HG03066 (cell line): ENCODE results near the gene FBXO21.

Experiments used
- ATAC-seq: cut with Tn5 transposase; IDR thresholded peaks from one replicate; pipeline ENCODE4 v1.9.1; 2021; ENCODE audit warnings: low read depth; ENCODE audit not compliant: unreplicated experiment

Gene FBXO21

GRCh38 chr12:117141097-117141898 is 49.0 kb downstream of the FBXO21 start:
- no peak for ATAC-seq

GRCh38 chr12:117140397-117141096 is 49.7 kb downstream of the FBXO21 start:
- ATAC-seq = no peak

- ATAC-seq = no peak
Measured at GRCh38 chr12:117139025-117139717, 51.1 kb downstream of the FBXO21 start.

- no peak for ATAC-seq
Measured at GRCh38 chr12:117134721-117135120, 55.5 kb downstream of the FBXO21 start.

- ATAC-seq = no peak
Measured at GRCh38 chr12:117134059-117134458, 56.2 kb downstream of the FBXO21 start.

GRCh38 chr12:117130801-117131200 is 59.5 kb downstream of the FBXO21 start:
- ATAC-seq = no peak

GRCh38 chr12:117129391-117129790 is 60.9 kb downstream of the FBXO21 start:
- ATAC-seq = no peak

- ATAC-seq = no peak
Measured at GRCh38 chr12:117127933-117128823, 62.1 kb downstream of the FBXO21 start.

GRCh38 chr12:117126335-117126734 is 63.9 kb downstream of the FBXO21 start:
- ATAC-seq = no peak

GRCh38 chr12:117125767-117126166 is 64.5 kb downstream of the FBXO21 start:
- ATAC-seq = no peak

- ATAC-seq = no peak
Measured at GRCh38 chr12:117125272-117125613, 65.0 kb downstream of the FBXO21 start.

GRCh38 chr12:117124421-117125271 is 65.6 kb downstream of the FBXO21 start:
- ATAC-seq = no peak

GRCh38 chr12:117121441-117121840 is 68.8 kb downstream of the FBXO21 start:
- ATAC-seq = no peak

GRCh38 chr12:117120787-117121186 is 69.5 kb downstream of the FBXO21 start:
- no peak for ATAC-seq

- ATAC-seq = no peak
Measured at GRCh38 chr12:117119592-117120198, 70.6 kb downstream of the FBXO21 start.

- ATAC-seq = no peak
Measured at GRCh38 chr12:117118838-117119591, 71.3 kb downstream of the FBXO21 start.

- ATAC-seq = no peak
Measured at GRCh38 chr12:117114784-117115183, 75.5 kb downstream of the FBXO21 start.

GRCh38 chr12:117113231-117113630 is 77.0 kb downstream of the FBXO21 start:
- no peak for ATAC-seq
